Right ventricle myocardium inferior (tissue), 1 donor: ENCODE results near the gene PKNOX2. TPM values are rescaled to one million over a fixed set of nuclear protein-coding genes. Genes with fewer than 3 reads are reported as not detected.

ENCODE experiments used
- ATAC-seq: fragments of 200-7000 bp; cut with Tn5 transposase; one replicate; pipeline ENCODE4 v1.9.1; 2020; ENCODE audit warnings: mild to moderate bottlenecking, moderate library complexity
- DNase-seq: peaks from one replicate; pipeline ENCODE4 v3.0.0; 2021; ENCODE audit errors: missing footprints
- intact Hi-C: fragments of 100-400 bp; cut with DNase I; formaldehyde crosslinking; loops from one replicate; pipeline ENCODE4 v1.11.0; 2022
- total RNA-seq: library from RNA; stranded (reverse); fragmentation: NEBNext Ultra II Directional; extraction: Animal tissue kit (Norgen Biotek cat#: 25700); gene quantifications from one replicate; pipeline ENCODE4 v1.2.1, GENCODE V29; 2021
- donor health status: DM: no; HTN: yes; CAD: no; lungs with severe emphysema.

PKNOX2 gene
- total RNA-seq, 1 donor from 2014 or later = 9.1 TPM

DNA sequence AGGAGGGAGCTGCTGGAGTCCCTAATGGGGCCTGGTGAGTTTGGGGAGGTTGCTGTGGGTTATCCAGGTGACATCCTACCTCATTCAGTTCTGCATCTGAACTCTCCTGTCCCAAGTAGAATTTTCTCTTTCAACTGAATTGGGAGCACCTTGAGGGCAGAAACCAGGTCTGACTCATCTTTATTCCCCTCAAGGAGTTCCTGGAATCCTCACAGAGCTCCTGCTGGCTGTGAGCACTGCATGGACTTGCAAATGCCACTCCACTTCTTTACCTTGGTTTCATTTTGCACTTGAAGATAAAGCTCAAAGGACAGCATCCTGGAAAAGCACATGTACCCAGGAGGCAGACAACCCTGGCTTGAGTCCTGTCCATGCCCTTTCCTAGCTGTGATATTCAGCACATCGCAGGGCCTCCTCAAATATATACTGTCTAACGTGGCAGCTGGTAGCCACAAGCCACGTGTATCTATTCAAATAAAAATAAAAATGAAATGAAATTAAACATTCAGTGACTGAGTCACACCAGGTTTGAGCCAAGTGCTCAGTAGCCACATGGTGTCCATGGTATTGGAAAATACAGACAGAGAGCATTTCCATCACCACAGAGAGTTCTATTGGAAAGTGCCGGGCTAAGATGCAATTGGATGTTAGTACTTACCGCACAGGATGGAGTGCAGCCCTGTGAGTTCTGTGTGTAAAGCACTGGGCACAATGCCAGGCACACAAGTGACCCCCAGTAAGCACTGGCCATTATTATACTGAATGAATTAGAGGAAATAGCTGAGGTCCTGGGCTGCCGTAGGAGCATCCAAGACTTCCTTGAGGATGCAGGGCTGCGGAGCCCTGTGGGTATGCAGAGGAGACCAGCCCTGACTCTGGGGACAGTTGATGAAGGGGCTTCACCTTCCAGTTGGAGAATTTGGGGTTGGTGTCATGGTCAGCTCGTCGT lies 149.0 kb downstream of the PKNOX2 start:
- ATAC-seq (no peak), DNase-seq (no peak)
- intact Hi-C loops = no loop called here

- intact Hi-C loops = no loop called here
- DNase-seq = no peak
- ATAC-seq = peak; percentile 35
These were observed 149.9 kb downstream of the PKNOX2 start for GRCh38 chr11:125314276-125315078.

- DNase-seq (peak; percentile 82), ATAC-seq (peak; percentile 71)
- intact Hi-C loops = no loop called here
These were observed 150.7 kb downstream of the PKNOX2 start for GRCh38 chr11:125315079-125315740.

DNA sequence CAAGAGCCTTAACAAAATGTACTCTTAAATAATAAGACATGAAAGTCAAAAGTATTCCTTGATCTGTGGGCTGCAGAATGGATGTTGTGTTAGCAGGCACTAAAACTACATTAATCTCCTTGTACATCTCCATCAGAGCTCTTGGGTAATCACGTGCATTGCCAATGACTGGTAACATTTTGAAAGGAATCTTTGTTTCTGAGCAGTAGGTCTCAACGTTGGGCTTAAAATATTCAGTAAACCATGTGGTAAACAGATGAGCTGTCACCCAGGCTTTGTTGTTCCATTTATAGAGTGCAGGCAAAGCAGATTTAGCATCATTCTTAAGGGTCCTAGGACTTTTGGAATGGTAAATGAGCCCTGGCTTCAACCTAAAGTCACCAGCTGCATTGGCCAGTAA lies 152.9 kb downstream of the PKNOX2 start:
- DNase-seq (no peak), ATAC-seq (no peak)
- intact Hi-C loops = no loop called here

DNA sequence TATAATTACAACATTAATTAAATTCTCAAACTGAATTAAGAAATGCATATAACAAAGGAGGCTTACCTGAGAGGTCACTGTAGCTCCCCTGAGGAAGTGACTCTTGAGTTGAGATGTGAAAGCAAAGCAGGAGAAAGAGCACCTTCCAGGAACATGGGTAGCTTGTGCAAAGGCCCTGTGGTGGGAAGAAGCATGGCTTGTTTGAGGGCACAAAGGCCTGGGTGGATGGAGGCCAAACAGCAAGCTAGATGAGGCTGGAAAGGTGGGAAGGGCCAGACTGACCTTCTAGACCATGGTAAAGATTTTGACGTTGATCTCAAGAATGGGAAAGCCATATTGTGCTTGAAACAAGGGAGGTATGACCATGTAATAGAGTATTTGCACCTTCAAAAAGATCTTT lies 155.1 kb downstream of the PKNOX2 start:
- intact Hi-C loops = no loop called here
- no peak for DNase-seq
- no peak for ATAC-seq

DNA sequence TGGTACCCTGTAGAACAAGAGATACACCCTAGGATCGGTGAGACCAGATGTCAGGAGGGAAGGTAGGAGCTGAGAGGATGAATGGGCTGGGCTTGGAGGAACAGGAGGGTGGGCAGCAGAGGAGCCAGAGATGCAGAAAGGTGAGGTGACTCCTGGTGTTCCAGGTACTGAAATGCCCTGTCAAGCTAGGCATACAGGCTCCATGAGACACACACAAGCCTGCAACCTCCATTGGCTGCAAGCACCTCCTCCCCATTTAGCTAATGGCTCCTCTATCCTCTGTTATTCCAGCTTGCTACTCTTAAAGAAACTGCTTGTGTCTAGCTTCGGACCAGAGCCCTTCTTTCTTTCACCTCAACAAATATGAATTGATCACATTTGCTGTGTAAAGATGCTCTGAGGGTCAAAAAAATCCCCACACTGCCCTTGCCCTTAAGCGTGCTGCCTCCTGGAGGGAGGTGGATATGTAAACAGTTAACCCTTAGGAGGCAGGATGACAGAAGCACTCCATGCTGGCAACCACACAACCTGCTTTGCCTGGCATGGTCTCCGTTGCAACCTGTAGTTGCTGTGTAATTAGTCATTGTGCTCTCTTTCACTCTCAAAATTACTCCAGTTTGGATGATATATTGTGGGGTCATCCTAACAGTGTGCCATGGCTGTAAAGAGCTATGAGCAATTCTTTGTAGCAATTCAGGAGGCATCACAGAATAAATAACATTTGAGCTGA lies 156.0 kb downstream of the PKNOX2 start:
- no peak for ATAC-seq
- intact Hi-C loops = no loop called here
- no peak for DNase-seq

- ATAC-seq = no peak
- intact Hi-C loops = no loop called here
- no peak for DNase-seq
These were observed 157.7 kb downstream of the PKNOX2 start for GRCh38 chr11:125322289-125322688.

- ATAC-seq (no peak), DNase-seq (no peak)
These were observed 160.6 kb downstream of the PKNOX2 start for GRCh38 chr11:125325196-125325595.

DNA sequence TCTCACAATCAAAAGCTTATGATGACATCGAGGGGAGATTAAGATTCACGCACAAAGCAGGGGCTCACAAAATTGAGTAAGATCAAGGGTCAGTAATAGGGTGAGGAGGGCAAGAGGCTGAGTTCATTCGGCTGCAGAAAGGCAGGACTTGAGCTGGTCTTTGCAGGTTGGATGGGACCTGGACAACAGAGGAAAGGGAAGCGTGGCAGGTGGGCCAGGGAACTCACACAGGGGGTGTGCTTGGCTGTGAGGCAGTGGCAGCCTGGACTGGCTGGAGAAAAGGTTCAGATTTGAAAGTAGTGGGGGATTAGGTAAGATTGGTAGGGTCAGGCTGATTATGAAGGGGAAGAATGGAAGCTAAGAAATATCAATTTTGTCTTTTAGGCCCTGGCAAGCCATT lies 161.6 kb downstream of the PKNOX2 start:
- ATAC-seq = no peak

More at GRCh38 chr11:125325196-125325595, 160.6 kb downstream of the PKNOX2 start:
- intact Hi-C loops = no loop called here

GRCh38 chr11:125327518-125328224 lies 163.1 kb downstream of the PKNOX2 start:
- ATAC-seq (no peak), DNase-seq (no peak)

More for the DNA sequence above, 161.6 kb downstream of the PKNOX2 start:
- no peak for DNase-seq
- intact Hi-C loops = no loop called here

DNA sequence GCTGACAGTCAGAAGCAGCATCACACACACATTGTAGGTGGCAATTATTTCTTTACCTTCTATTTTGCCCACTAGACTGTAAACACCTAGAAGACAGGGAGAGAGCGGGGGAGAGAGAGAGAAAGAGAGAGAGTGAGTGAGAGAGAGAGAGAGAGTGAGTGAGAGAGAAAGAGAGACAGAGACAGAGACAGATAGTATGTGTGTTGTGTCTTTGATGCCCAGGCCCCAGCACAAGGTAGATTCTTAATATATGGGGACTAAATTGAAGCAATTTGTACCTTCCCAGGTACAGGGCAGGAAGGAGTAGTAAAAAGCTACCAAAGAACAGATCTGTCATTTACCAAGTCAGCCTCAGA lies 163.7 kb downstream of the PKNOX2 start:
- intact Hi-C loops = no loop called here
- ATAC-seq (no peak), DNase-seq (no peak)

More at GRCh38 chr11:125327518-125328224, 163.1 kb downstream of the PKNOX2 start:
- intact Hi-C loops = no loop called here

- DNase-seq (no peak), ATAC-seq (no peak)
- intact Hi-C loops = no loop called here
These were observed 165.2 kb downstream of the PKNOX2 start for GRCh38 chr11:125329786-125330185.

GRCh38 chr11:125330462-125331325 lies 166.1 kb downstream of the PKNOX2 start:
- intact Hi-C loops = no loop called here
- no peak for ATAC-seq
- DNase-seq = no peak

- ATAC-seq (no peak), DNase-seq (no peak)
- intact Hi-C loops = no loop called here
These were observed 166.9 kb downstream of the PKNOX2 start for GRCh38 chr11:125331357-125332035.

DNA sequence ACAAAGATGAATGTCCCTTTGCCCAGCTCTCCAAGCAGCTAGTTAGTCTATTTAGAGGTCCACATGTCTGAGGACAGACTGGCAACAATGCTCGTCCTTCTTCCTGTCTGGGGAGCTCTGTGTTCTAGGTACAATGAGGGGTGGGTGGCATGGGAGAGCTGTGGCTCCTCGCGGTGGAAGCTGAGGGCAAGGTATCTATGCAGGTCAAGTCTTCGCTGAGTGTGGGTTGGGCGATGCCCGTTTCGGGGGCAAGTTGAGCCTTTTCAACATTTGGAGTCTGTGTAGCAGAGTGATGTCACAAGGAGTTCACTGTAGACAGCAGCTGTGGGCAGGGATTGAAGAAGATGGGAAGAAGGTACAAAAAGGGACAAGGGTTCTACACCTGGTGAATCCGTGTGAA lies 168.3 kb downstream of the PKNOX2 start:
- ATAC-seq (no peak), DNase-seq (no peak)
- intact Hi-C loops = no loop called here

DNA sequence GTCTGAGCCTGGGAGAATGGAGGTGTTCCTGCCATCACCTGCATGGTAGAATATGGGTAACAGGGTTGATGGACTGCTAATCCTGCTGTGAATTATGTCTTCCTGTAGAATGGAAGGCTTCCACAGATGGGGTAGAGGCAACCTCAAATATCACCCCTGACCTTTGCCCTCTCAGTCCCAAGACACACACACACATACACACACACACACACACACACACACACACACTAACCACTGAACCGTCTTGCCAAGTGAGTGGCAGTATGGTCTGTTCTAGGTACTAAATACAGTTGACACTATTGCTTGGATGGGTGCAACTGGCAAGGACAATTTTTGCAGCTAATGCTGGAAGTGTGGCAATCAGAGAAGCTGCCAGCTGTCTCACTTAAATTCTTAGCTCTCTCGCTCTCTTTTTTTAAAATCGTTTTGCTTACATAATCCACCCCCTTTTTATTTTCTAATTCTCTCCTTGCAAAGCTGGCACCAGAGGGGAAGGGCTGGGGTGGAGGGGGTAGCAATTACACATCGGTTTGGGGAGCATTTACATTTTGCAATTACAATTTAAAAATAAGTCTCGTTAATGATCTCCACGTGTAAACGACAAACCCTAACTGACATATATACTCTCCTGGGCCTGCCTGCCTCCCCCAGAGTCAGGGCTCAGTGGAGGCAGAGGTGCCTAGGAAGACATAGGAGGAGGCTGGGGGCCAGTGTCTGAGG lies 169.0 kb downstream of the PKNOX2 start:
- ATAC-seq = no peak
- intact Hi-C loops = no loop called here
- DNase-seq = no peak
